Measurements from ENCODE around the gene SLC22A16.

SLC22A16 gene

DNA sequence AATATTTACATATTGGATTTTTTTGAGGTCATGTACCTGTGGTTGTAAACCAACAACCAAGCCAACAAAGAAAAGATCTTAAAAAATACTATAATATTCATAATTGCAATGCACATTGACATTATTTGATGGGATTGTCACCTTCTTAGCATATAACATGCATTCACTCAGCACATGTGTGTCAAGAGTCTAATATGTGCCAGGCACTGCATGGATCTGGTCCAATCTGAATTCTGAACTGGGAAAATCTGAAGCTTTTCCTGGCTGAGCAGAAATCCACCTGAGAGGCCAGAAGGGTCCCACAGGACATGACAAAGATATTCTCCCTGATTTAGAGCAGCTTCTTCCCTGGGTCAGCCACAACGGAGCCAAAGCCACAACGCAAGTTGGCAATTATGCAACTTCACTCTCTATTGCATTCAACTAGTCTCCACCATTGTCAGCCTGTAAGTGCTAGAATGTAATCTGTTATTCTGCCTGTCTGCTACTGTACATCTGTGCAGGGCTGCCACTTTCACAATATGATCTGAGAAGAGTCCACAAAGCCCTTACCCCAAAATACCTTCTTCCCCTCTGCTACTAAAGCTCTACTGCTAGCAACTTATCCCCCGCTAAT lies 44.0 kb downstream of the SLC22A16 start:
- H3K4me3 ChIP-seq (ENCODE audit: low read depth, low read length), result no peak overlapping the region
- TF ChIP-seq CTCF (conservative IDR thresholded peaks at IDR 0.05; ENCODE audit: low read depth, low read length), result no peak
- DNase-seq (ENCODE audit: low read depth), result no peak

DNA sequence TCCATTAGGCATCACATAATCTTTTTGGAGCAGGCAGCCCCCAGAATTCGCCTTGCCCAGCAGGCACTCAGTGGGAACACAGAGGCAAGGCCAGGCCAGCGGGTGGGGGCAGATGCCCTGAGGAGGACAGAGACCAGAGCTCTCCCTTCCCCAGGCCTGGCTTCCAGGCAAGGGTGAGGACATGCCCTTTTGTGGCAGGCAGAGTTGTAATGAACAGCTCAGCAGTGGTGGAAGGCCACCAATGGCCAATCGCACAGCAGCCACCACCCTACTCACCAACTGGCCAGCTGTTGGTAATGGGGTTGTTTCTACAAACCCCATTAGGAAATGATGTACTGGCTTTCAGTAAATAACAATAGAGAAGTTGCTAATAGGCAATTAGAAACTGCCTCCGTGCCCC lies 45.7 kb downstream of the SLC22A16 start:
- H3K4me3 ChIP-seq (ENCODE audit: low read depth, low read length), result no peak overlapping the region

GRCh38 chr6:110430236-110430635 lies 46.2 kb downstream of the SLC22A16 start:
- no peak for DNase-seq (ENCODE audit: low read depth)
- H3K4me3 ChIP-seq (ENCODE audit: low read depth, low read length), result no peak overlapping the region
- TF ChIP-seq CTCF (conservative IDR thresholded peaks at IDR 0.05; ENCODE audit: low read depth, low read length), result no peak

More for the DNA sequence above, 45.7 kb downstream of the SLC22A16 start:
- TF ChIP-seq CTCF (conservative IDR thresholded peaks at IDR 0.05; ENCODE audit: low read depth, low read length), result no peak
- DNase-seq (ENCODE audit: low read depth), result no peak

DNA sequence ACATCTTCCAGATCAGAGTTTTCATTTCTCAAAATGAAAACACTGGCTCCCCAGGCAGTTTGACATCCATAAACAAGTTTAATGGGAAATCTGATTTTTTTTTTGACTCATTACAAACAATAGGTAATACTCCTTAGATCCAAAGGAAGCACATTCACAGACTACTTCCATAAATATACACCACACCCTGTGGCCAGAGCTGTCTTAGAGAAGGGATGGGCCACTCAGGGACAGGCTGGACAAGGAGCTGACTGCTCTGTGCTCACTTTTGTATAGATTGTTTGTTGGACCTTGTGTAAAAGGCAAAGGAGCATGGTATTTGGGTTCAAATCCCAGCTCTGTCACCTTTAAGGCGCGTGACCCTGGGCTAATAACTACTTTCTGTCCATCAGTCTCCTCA lies 48.3 kb downstream of the SLC22A16 start:
- no peak for DNase-seq (ENCODE audit: low read depth)
- no peak for TF ChIP-seq CTCF (conservative IDR thresholded peaks at IDR 0.05; ENCODE audit: low read depth, low read length)

DNA sequence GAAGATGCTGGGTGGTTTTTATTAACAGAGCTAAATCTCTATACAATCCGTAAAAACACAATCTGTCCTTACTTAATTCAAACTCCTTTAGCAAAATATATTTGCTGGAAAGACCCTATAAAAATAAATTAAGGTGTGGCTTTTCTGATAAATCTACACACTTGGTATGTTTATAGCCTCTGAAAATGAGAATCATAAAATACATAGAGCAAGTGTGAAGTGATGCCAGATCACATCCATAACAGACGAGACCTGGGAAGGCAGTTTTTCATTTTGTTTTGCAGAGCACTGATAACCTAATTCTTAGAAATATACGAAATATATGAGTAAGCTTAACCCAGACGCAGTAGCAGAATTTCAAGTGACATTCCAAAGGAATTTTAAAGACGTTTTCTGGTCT lies 50.6 kb downstream of the SLC22A16 start:
- no peak for TF ChIP-seq CTCF (conservative IDR thresholded peaks at IDR 0.05; ENCODE audit: low read depth, low read length)
- no peak overlapping the region for H3K4me3 ChIP-seq (ENCODE audit: low read depth, low read length)
- no peak for DNase-seq (ENCODE audit: low read depth)

More for the DNA sequence above, 48.3 kb downstream of the SLC22A16 start:
- no peak overlapping the region for H3K4me3 ChIP-seq (ENCODE audit: low read depth, low read length)

DNA sequence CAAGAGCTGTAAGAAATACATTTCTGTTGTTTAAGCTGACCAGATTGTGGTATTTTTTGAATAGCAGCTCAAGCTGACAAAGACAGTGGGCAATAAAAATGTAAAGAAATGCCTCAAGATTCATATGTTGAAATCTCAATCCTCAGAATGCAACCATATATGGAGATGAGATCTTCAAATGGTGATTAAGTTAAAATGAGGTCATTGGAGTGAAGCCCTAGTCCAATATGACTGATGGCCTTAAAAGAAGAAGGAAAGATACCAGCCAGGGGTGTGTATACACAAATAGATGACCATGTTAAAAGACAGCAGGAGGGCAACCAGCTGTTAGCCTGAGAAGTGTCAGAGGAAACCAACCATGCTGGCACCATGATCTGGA lies 54.0 kb downstream of the SLC22A16 start:
- no peak overlapping the region for H3K4me3 ChIP-seq (ENCODE audit: low read depth, low read length)
- no peak for TF ChIP-seq CTCF (conservative IDR thresholded peaks at IDR 0.05; ENCODE audit: low read depth, low read length)
- DNase-seq (ENCODE audit: low read depth), result no peak

DNA sequence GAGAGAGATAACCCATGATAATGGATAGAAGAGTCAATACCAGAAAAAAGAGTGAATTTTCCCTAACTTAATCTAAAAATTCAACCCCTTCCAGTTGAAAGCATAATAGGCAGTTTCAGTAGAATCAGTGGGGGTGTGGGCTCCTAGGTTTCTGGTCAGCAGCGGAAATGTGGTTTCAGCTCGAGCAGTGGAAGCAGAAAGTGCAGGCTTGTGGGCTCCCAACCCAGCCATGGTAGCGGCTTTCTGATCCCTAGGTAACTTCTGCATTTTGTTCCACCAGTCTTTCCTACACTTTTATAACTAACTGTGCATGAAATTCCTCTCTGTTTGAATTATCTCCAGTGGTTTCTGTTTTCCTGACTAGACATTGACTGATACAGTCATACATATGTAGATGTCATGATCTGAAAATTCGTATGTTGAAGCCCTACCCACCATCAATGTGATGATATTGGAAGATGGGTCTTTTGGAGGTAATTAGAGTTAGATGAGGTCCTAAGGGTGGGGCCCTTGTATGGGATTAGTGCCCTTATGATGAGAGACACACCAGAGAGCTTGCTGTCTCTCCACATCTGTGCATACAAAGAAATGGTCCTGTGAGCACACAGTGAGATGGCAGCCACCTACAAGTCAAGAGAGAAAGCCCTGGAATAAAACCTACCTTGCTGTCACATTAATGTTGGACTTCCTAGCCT lies 54.5 kb downstream of the SLC22A16 start:
- H3K4me3 ChIP-seq (ENCODE audit: low read depth, low read length), result no peak overlapping the region
- DNase-seq (ENCODE audit: low read depth), result no peak
- TF ChIP-seq CTCF (conservative IDR thresholded peaks at IDR 0.05; ENCODE audit: low read depth, low read length), result no peak

Data from choroid plexus epithelial cell (primary cell).